Measurements from ENCODE around the gene NKTR. TPM values are rescaled to one million over a fixed set of nuclear protein-coding genes. Genes with fewer than 3 reads are reported as not detected.

The NKTR gene
- total RNA-seq, 1 experiment from 2014 or later: 39.0 TPM

- ChIA-PET CTCF (no interaction called here), POLR2A (no interaction called here)
- ATAC-seq: no peak
- intact Hi-C loops (cut with micrococcal nuclease; ENCODE audit: unreplicated experiment) (no loop called here), in situ Hi-C loops (cut with HindIII; ENCODE audit: low pct_unique_long_range_greater_than_20kb, low sequenced_read_pairs) (no loop called here)
- no peak for DNase-seq (ENCODE audit: low read depth, low spot score)
- peaks cover 9% of the 10 kb centered on the region for H3K36me3 ChIP-seq (ENCODE audit: control insufficient read depth, insufficient read depth, low read length)
- TF ChIP-seq, protein P1, sequence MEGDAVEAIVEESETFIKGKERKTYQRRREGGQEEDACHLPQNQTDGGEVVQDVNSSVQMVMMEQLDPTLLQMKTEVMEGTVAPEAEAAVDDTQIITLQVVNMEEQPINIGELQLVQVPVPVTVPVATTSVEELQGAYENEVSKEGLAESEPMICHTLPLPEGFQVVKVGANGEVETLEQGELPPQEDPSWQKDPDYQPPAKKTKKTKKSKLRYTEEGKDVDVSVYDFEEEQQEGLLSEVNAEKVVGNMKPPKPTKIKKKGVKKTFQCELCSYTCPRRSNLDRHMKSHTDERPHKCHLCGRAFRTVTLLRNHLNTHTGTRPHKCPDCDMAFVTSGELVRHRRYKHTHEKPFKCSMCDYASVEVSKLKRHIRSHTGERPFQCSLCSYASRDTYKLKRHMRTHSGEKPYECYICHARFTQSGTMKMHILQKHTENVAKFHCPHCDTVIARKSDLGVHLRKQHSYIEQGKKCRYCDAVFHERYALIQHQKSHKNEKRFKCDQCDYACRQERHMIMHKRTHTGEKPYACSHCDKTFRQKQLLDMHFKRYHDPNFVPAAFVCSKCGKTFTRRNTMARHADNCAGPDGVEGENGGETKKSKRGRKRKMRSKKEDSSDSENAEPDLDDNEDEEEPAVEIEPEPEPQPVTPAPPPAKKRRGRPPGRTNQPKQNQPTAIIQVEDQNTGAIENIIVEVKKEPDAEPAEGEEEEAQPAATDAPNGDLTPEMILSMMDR (IDR thresholded peaks at IDR 0.05): no peak
- no peak for TF ChIP-seq POLR2AphosphoS5 (IDR thresholded peaks at IDR 0.05; ENCODE audit: low read depth, low read length)
- no peak for TF ChIP-seq REST (IDR thresholded peaks at IDR 0.05; ENCODE audit: insufficient read depth in 1 of 2, low read depth in 2 of 2, low read length in 1 of 2)
- TF ChIP-seq TCF7L2 (IDR thresholded peaks at IDR 0.05; ENCODE audit: low read depth, low read length): no peak
- no peak for TF ChIP-seq SIN3A (IDR thresholded peaks at IDR 0.05; ENCODE audit: borderline replicate concordance, insufficient read depth, low read depth, low read length)
- no peaks in the 10 kb centered on the region for H3K27me3 ChIP-seq (ENCODE audit: control insufficient read depth, insufficient read depth, low read length)
- H3K4me1 ChIP-seq (ENCODE audit: control insufficient read depth, insufficient read depth, low read length): peaks cover 11% of the 10 kb centered on the region
- no peaks in the 10 kb centered on the region for H3K9me3 ChIP-seq (ENCODE audit: control insufficient read depth, insufficient read depth, low read depth, low read length)
- BruUV-seq (replicated peaks): TSS peak; percentile 73
- no peak overlapping the region for H3K4me3 ChIP-seq (ENCODE audit: low read depth in 2 of 2, low read length in 2 of 2)
- no peak overlapping the region for H3K27ac ChIP-seq (ENCODE audit: low read length)
Observed at GRCh38 chr3:42647821-42648459, 47.5 kb downstream of the NKTR start.

DNA sequence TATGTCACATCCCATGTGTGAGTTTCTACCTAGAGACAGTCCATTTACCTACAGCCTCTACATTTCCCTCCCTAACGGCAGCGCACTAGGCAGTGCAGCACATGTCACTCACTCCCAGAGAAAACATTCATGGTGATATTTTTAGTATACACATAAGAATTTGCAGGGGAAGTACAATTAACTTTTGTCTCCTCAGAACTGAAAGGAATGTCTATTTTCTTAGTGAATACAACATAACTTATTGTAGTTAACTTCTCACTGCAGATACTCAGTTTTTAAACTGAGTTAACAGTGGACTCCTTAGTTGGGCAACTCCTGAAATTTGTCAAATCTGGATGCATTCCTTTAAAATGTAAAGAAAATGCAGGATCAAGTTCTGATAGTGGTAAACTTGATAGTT is 48.5 kb downstream of the NKTR start:
- no TSS peak for BruUV-seq (replicated peaks)
- ChIA-PET POLR2A (interaction anchor here (0.6 kb wide), 1 partner anchor 123 kb away, joined by 10 read pairs; no protein-coding TSS in a partner anchor), CTCF (no interaction called here)
- Histone ChIP-seq H3K27ac (ENCODE audit: low read length) (no peak overlapping the region), H3K27me3 (ENCODE audit: control insufficient read depth, insufficient read depth, low read length) (no peaks in the 10 kb centered on the region), H3K4me1 (ENCODE audit: control insufficient read depth, insufficient read depth, low read length) (peaks cover 16% of the 10 kb centered on the region), H3K36me3 (ENCODE audit: control insufficient read depth, insufficient read depth, low read length) (peaks cover 9% of the 10 kb centered on the region), H3K4me3 (ENCODE audit: low read depth in 2 of 2, low read length in 2 of 2) (no peak overlapping the region), H3K9me3 (ENCODE audit: control insufficient read depth, insufficient read depth, low read depth, low read length) (no peaks in the 10 kb centered on the region)
- no peak for TF ChIP-seq SIN3A (IDR thresholded peaks at IDR 0.05; ENCODE audit: borderline replicate concordance, insufficient read depth, low read depth, low read length)
- no peak for TF ChIP-seq TCF7L2 (IDR thresholded peaks at IDR 0.05; ENCODE audit: low read depth, low read length)
- TF ChIP-seq REST (IDR thresholded peaks at IDR 0.05; ENCODE audit: insufficient read depth in 1 of 2, low read depth in 2 of 2, low read length in 1 of 2): no peak
- TF ChIP-seq, protein P1 (IDR thresholded peaks at IDR 0.05): no peak
- TF ChIP-seq POLR2AphosphoS5 (IDR thresholded peaks at IDR 0.05; ENCODE audit: low read depth, low read length): no peak
- in situ Hi-C loops (cut with HindIII; ENCODE audit: low pct_unique_long_range_greater_than_20kb, low sequenced_read_pairs): no loop called here
- intact Hi-C loops (cut with micrococcal nuclease; ENCODE audit: unreplicated experiment): no loop called here
- no peak for ATAC-seq
- no peak for DNase-seq (ENCODE audit: low read depth, low spot score)

All from Panc1 (cell line).